Bone marrow (tissue), 2 donors: ENCODE results near the gene RAB10.
"Not testable (repeated sequence)": the region's sequence is repeated elsewhere in the genome, so short reads cannot be mapped to it uniquely, and the experiment has no call there.

Experiments used
- DNase-seq, 2 donors: peaks; one replicate each; lab custom pipeline; 2025; lab: John Stamatoyannopoulos, UW

The RAB10 gene

GRCh38 chr2:26058390-26058789, 24.5 kb downstream of the RAB10 start:
- no peak for DNase-seq

DNA sequence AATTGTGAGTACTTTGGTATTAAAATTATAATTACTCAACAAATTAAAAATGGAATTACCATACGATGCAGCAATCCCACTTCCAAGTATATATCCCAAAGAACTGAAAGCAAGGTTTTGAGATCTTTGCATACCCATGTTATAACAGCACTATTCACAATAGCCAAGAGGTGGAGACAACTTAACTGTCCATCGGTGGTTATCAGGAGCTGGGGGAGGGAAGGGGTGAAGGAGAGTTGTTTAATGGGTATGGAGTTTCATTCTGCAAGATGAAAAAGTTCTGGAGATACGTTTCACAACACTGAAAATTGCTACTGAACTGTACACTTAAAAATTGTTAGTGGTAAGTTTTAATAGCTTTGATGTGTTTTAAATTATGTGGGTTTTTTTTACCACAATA, 25.7 kb downstream of the RAB10 start:
- DNase-seq = no peak

GRCh38 chr2:26061539-26061938, 27.7 kb downstream of the RAB10 start:
- DNase-seq = no peak

DNA sequence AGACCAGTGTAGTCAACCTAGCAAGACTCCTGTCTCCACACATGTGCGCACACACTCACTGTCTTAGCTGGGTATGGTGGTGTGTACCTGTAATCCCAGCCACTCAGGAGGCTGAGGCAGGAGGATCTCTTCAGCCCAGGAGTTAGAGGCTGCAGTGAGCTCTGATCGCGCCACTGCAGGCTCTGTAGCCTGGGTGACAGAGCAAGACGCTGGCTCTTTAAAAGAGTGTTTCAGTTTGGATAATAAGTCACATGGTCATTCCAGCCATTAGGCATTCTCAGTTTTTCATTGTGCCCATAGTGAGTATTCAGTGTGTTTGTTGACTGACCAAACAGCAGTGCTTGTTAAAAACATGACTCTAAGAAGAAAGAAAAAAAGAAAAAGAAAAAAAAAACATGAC, 31.0 kb downstream of the RAB10 start:
- DNase-seq = no peak

DNA sequence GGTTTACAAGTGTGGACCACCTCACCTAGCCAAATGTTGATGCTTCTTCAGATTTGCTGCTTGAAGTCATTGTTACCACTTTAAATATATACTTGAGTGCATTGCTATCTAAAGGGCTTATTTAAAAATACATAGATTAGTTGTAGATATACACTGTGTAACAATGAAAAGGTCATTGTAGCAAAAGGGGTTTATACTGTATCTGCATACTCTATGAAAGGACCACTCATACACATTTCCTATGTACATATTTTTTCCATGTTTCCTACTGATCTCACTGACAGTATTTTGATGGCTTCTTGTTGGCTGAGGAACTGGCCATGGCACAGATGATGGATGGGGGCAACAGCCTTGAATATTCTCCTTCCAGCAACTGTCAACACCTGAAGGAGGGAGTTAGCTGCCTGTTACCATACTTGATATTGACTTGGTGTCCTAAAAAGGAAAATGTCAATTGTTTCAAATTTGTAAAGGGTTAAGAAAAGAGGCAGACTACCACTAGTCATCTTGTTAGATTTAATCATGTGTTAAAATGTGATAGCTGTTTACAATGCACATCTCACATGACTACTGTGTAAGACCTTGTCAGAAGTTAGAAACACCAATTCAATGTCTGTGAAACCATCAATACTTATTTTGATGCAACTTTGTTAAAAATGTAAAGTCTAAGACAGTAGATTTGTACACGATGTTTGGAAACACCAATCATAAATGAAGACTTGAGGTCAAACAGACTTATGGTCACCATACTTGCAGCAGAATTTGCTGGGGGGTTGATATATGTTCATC, 33.5 kb downstream of the RAB10 start:
- no peak for DNase-seq

DNA sequence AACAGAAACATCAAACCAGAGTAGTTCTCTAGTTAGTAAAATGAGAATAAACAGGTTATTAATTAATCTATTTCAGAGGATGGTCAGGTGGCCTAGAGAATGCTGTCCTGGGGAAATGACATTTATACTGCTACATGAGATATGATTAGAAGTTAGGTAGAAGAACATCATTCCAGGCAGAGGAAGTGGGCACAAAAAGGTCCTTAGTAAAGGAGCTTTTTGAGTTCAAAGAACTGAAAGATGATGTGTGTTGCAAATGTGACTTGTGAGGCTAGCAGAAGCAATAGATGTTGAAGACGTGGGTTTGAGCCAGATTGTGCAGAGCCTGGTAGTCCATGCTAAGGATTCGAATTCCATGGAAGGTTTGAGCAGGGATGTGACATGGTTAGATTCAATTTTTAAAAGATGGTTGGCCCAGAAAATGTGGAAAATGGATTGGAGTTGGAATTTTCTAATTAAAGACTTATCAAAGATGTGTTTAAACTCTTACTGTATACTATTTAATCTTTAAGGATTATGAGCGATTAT, 34.2 kb downstream of the RAB10 start:
- no peak for DNase-seq

- DNase-seq = peak in 1 of 2 donors; percentile 84
Measured at GRCh38 chr2:26068602-26069298, 34.9 kb downstream of the RAB10 start.

- no peak for DNase-seq
Measured at GRCh38 chr2:26070730-26071129, 36.8 kb downstream of the RAB10 start.

GRCh38 chr2:26072925-26073768, 39.3 kb downstream of the RAB10 start:
- no peak for DNase-seq

DNA sequence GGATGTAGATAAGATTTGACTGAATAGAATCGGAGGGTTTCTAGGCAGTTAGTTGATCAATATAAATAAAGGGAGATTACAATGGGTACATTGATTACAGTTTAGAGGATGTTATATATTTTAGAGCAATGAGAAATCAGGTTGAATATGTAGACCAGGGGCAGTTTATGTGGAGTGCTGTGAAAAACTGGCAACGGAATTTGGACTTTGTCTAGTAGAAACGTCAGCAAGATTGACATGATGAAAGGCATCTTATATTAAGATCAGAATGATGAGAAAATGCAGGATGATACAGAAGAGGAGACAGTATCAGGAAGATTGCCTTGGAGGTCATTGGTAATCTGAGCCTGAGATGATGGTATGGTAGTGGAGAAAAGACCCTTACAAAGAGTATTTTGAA, 39.9 kb downstream of the RAB10 start:
- DNase-seq = no peak

DNA sequence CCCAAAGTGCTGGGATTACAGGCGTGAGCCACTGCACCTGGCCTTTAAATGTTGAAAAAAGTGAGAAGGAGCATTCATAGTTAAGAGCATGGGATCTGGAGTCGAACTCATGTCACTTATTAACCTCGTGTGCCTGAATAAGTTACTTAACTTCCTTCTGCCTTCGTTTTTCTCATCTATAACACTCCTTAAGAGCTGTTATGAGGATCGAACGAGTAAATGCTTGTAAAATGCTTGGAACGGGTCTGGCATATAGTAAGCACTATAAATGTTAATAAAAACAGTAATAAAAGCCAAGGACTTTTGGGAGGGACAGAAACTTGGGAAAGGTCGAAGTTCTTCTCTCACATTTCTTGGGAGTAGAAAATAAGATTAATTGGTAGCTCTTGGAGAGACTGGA, 40.8 kb downstream of the RAB10 start:
- DNase-seq = no peak

- no peak for DNase-seq
Measured at GRCh38 chr2:26075173-26075572, 41.3 kb downstream of the RAB10 start.

GRCh38 chr2:26076001-26076587, 42.2 kb downstream of the RAB10 start:
- no peak for DNase-seq

DNA sequence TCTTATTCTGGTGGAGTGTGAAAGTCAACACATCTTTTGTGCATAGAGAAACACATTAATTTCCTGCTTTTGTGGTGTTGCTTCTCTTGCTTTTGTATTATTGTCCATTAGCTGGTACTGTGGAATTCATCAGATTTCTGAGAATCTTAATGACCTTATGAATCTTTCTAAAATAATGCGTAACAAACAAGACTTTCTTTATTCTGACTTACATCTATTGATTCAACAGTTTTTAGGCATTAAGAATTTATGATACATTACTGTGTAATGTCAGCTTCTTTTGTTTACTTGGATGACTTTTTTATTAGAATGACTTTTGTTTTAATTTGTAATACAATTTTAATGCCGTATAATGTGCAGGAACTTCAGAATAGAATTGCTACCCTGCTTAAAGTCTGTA, 43.4 kb downstream of the RAB10 start:
- no peak for DNase-seq

GRCh38 chr2:26078939-26079338, 45.1 kb downstream of the RAB10 start:
- DNase-seq = no peak

DNA sequence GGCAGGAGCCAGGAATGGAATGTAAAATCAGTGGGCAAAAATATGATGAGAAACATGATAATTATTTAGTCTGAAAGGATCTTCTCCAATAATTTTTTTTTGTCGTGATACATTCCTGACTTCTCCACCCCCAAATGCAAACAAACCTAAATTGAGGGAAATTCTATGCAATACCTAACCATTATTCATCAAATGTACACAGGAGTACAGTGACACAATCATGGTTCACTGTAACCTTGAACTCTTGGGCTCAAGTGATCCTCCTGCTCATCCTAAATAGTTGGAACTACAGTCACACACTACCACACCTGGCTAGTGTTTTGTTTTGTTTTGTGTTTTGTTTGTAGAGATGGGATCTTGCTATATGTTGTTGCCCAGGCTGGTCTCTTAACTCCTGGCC, 46.5 kb downstream of the RAB10 start:
- no peak for DNase-seq

GRCh38 chr2:26080925-26081324, 47.0 kb downstream of the RAB10 start:
- DNase-seq = not testable (repeated sequence)

DNA sequence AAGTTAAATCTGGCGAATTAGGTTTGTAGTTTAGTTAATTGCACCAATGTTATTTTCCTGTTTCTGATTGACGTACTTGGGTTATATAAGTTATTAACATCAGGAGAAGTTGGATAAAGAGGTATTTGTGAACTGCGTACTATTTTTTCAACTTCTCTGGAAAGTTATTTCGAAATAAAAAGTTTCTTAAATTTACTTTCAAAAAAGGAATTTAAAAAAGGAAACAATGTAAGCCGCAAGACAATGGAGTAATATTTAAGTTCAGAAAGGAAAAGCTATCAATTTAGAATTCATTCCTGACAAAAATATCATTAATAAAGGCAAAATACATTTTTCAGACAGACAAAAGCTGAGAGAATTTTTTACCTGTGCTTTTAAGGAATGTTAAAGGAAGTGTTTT, 47.7 kb downstream of the RAB10 start:
- no peak for DNase-seq

DNA sequence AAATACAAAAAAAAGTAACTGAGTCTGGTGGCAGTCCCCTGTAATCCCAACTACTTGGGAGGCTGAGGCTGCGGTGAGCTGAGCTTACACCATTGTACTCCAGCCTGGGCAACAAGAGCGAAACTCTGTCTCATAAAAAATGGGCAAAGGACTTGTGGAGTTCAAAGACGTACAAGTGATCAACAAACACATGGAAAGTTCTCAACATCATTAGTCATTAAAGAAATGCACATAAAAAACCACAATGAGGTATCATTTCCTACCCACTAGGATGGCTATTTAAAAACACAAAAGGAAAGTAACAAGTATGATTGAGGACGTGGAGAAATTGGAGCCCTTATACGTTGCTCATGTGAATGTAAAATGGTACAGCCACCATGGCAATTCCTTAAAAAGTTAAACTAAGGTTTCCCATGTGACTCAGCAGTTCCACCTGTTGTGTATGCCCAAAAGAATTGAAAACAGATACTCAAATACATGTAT, 52.3 kb downstream of the RAB10 start:
- DNase-seq = peak in 1 of 2 donors; percentile 53

GRCh38 chr2:26086779-26087178, 52.9 kb downstream of the RAB10 start:
- DNase-seq = no peak

GRCh38 chr2:26088038-26088643, 54.3 kb downstream of the RAB10 start:
- no peak for DNase-seq
